GM21723 (cell line): Measurements from ENCODE around the gene MYO18A.

Source experiments
- ATAC-seq: cut with Tn5 transposase; IDR thresholded peaks from one replicate; pipeline ENCODE4 v1.9.1; 2021; ENCODE audit warnings: mild to moderate bottlenecking, moderate library complexity; ENCODE audit not compliant: unreplicated experiment

Gene MYO18A

GRCh38 chr17:29060475-29060874, 119.7 kb downstream of the MYO18A start:
- no peak for ATAC-seq

GRCh38 chr17:29059281-29059680, 120.9 kb downstream of the MYO18A start:
- no peak for ATAC-seq

- no peak for ATAC-seq
Measured at GRCh38 chr17:29058391-29058790, 121.8 kb downstream of the MYO18A start.

GRCh38 chr17:29057361-29057760, 122.8 kb downstream of the MYO18A start:
- no peak for ATAC-seq

GRCh38 chr17:29054835-29055234, 125.4 kb downstream of the MYO18A start:
- no peak for ATAC-seq

GRCh38 chr17:29051731-29052130, 128.5 kb downstream of the MYO18A start:
- no peak for ATAC-seq

- ATAC-seq, result no peak
Measured at GRCh38 chr17:29051194-29051593, 129.0 kb downstream of the MYO18A start.

GRCh38 chr17:29050176-29050575, 130.0 kb downstream of the MYO18A start:
- no peak for ATAC-seq

- ATAC-seq, result no peak
Measured at GRCh38 chr17:29049541-29050145, 130.6 kb downstream of the MYO18A start.

GRCh38 chr17:29048440-29049368, 131.5 kb downstream of the MYO18A start:
- ATAC-seq, result no peak

- no peak for ATAC-seq
Measured at GRCh38 chr17:29046473-29046839, 133.7 kb downstream of the MYO18A start.

- no peak for ATAC-seq
Measured at GRCh38 chr17:29045734-29046472, 134.3 kb downstream of the MYO18A start.

- ATAC-seq, result no peak
Measured at GRCh38 chr17:29045026-29045425, 135.2 kb downstream of the MYO18A start.

- no peak for ATAC-seq
Measured at GRCh38 chr17:29043539-29044145, 136.6 kb downstream of the MYO18A start.

GRCh38 chr17:29042679-29043538, 137.3 kb downstream of the MYO18A start, which contains the start of gene PIPOX:
Gene PIPOX (plus strand): TSS chr17:29043141. CDS start chr17:29043226, 85 bp downstream.
- ATAC-seq, result no peak

GRCh38 chr17:29042026-29042678, 138.0 kb downstream of the MYO18A start:
- ATAC-seq, result no peak

GRCh38 chr17:29041571-29041970, 138.6 kb downstream of the MYO18A start:
- no peak for ATAC-seq

GRCh38 chr17:29041091-29041490, 139.1 kb downstream of the MYO18A start:
- no peak for ATAC-seq

- ATAC-seq, result no peak
Measured at GRCh38 chr17:29039764-29040598, 140.2 kb downstream of the MYO18A start.
